HTR-8/SVneo (cell line): Measurements from ENCODE around the gene MRC2.

Experiments used
- DNase-seq: peaks from one replicate; pipeline ENCODE4 v3.0.0; 2011; ENCODE audit warnings: low spot score, mixed read lengths; ENCODE audit not compliant: insufficient read length
- FAIRE-seq: peaks from 2 replicates; lab custom pipeline; 2011; peaks lifted over from hg19 to GRCh38; lab: Jason Lieb, UNC

The MRC2 gene

DNA sequence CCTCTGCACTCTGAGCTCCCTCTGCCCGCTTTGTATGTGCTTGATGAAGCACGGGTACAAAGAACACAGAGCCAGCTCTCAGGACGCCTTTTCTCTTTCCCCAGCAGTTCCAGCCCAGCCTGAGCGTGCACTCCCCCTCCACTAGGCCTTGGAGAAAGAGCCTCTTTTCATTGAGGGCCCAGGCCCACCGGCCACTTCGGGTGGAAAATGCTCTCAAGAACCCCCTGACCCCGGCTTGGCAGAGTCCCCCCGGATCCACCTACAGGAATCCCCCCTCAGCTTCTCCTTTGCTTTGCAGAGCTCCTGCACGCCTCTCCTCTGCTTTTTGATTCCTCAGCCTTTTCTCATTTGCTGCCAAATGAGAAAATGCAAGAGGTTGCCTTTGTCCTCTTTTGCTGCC is 30.2 kb downstream of the MRC2 start:
- FAIRE-seq (no peak), DNase-seq (no peak)

DNA sequence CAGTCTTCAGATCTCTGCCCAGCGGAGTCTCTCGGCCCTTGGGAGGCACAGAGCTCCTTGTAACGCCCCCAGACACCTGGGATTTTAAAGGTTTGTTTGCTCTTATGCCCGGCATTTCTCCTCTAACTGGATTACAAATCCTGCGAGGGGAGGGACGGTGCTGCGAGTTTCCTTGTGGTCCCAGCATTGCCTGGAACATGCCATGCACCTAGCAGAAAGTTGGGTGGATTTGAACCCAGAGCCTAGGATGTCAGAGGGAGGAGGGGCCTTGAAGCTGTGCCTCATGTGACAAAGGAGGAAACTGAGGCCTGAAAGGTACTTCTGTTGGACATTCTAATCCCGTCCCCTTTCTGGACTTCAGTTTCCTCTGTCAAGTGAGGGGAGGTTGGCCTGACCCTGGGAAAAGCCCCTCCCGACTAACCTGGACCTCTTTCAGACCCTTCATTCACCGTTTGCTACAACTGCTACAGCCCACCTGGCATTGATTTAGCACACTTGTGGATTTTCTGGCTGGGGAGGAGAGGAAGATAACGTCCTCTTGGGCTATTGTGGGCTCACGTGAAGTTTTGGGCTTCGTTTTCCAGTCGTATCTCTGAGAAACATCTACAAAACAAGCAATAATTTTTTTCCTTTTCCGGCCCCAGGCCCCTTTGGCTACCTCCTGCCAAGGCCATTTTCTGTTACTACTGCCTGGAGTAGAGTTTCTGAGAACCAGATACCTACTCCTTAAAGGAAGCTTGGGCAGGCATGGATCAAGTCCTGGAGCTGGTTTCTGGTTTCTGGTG is 30.9 kb downstream of the MRC2 start:
- FAIRE-seq (no peak), DNase-seq (no peak)

DNA sequence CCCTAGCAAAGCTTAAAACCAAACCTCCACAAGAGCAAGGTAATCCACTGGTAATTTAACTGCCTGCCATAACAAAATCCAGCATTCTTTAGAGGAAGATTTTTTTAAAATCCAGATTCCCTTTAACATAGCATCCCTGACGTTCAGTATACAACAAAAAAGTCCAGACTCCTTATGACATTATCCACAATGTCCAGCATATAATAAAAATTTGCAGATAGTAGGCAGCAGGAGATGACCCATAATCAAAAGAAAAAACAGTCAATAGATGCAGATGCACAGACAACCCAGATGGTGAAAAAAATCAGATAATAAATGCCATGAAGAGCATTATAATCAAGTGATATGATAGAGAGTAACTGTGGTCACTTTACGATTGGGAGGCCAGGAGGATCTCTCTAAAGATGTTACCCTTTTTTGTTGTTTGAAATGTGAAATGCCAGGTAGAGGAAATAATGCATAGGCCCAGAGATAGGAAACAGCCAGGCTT is 33.2 kb downstream of the MRC2 start:
- FAIRE-seq (no peak), DNase-seq (no peak)

DNA sequence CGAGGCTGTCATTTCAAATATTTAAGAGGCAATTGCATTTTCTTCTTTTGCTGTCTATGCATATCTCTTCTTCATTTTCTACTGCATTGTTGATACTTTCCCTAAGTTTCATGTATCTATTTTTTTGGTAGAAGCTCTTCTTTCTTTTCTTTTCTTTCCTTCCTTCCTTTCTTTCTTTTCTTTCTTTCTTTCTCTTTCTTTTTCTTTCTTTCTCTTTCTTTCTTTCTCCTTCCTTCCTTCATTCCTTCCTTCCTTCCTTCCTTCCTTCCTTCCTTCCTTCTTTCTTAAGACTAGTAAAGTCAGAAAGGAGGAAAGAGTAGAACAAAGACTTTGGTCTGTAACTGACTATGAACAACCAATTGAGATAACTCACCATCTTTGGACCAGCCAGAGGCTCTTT is 33.9 kb downstream of the MRC2 start:
- FAIRE-seq (no peak), DNase-seq (no peak)

DNA sequence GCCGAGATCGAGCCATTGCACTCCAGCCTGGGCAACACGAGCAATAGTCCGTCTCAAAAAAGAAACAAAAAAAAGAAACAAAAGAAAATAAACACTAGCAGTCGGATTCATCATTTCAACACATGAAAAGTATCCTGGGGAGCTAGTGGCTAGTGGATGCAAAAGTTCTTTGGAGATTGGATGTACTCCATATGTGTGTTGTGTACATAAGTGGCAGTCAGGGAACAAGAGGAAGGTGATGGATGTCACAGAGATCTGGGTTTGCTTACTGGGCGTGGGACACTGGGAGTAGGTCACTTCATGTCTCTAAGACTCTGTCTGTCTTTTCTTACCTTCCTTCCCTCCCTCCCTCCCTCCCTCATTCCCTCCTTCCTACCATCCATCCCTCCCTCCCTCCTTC is 35.4 kb downstream of the MRC2 start:
- no peak for DNase-seq
- no peak for FAIRE-seq

DNA sequence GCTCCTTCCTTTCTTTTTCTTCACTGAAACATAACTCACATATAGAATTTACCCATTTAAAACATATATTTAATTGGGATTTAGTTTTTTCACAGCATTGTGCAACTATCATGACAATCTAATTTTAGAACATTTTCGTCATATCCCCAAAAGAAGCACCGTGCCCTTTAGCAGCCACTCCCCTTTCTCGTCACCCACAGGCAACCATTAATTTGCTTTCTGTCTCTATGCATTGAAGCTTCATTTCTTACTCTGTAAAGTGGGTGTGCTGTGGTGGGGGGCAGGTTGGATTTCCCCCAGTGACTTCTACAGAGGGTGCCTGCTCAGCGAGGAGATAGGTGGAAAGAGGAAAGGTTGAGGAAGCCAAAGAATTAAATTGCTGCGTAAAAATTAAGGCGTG is 35.8 kb downstream of the MRC2 start:
- no peak for DNase-seq
- FAIRE-seq: peak; percentile 54

DNA sequence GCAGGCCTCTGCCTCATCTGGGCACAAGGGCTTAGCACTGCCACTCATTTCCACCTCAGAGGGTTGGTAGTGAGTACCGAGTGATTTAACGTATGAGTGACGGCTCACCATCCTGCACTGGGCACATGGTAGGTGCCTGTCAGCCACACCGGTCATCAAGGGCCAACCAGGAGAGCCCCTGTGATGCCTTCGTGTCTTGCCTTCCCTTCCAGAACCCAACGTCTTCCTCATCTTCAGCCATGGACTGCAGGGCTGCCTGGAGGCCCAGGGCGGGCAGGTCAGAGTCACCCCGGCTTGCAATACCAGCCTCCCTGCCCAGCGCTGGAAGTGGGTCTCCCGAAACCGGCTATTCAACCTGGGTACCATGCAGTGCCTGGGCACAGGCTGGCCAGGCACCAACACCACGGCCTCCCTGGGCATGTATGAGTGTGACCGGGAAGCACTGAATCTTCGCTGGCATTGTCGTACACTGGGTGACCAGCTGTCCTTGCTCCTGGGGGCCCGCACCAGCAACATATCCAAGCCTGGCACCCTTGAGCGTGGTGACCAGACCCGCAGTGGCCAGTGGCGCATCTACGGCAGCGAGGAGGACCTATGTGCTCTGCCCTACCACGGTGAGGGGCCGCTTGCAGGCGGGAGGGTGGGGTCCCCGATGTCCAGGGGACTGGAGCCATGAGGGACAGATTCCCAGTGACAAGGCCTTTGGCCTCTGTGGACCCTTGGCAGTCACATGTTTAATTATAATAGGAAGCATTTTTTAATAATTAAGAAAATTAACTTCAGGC is 37.1 kb downstream of the MRC2 start:
- no peak for DNase-seq
- peak; percentile 85 for FAIRE-seq

DNA sequence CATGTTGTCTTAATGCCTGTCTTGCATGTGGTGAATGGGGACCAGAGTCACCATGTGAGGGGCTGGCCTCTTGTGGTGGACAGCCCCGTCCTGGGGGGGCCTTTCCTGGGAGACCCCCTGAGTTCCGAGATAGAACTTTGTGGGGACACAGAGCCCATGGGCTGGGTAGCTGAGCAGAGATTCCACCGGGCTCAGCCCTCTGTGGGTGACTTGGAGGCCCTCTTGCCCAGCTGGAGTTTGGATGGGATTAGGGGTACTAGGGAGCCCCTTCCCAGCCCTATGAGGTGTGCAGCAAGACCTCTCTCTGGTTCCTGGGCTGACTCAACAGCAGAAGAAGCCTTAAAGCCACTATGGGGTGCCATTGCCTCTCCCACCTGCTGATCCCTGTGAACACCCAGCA is 38.1 kb downstream of the MRC2 start:
- FAIRE-seq: no peak

DNA sequence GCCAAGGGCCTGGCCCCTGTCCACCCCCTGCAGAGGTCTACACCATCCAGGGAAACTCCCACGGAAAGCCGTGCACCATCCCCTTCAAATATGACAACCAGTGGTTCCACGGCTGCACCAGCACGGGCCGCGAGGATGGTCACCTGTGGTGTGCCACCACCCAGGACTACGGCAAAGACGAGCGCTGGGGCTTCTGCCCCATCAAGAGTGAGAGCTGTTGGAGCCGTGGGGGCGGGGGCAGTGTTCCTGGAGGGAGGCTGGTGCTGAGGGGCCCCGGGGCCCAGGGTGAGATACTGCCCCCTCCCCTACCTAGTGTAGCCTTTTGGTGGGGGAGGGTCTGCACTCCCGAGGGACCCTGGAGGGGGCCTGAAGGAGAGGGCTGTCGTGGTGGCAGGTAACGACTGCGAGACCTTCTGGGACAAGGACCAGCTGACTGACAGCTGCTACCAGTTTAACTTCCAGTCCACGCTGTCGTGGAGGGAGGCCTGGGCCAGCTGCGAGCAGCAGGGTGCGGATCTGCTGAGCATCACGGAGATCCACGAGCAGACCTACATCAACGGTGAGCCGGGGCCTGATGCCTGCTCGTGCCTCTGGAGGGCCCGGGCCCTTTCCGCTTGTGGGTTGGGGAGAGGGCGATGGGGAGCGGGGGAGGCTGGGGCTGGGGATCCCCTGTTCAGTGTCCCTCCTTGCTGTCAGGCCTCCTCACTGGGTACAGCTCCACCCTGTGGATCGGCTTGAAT is 38.8 kb downstream of the MRC2 start:
- no peak for DNase-seq
- FAIRE-seq: peak; percentile 52

More for the DNA sequence above, 38.1 kb downstream of the MRC2 start:
- DNase-seq: no peak

DNA sequence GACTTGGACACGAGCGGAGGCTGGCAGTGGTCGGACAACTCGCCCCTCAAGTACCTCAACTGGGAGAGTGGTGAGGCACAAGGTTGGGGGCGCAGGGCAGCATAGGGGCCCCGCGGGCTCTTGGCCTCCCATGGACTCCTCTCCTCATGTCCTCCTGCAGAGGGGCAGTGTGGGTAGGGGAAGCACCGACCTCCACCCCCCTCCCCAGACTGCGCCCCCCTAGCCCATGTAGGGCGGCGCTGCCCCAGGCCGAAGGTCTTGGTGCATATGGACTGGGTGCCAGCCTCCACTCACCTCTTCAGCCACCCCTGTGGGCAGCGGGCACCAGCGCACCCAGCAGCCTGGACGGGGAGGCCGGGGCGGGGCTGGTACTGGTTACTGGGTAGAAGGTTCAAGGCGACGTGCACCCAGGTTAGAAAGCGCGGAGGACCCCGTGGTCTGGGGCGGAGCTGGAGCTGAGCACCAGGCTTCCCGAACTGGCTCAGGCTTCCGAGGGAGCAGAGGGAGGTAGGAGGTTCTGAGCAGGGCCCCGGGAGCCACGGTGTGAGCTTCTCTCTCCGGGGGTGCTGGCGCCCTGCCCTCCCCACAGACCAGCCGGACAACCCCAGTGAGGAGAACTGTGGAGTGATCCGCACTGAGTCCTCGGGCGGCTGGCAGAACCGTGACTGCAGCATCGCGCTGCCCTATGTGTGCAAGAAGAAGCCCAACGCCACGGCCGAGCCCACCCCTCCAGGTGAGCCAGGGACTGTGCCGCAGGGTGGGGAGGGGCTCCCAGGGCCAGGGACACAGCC is 39.5 kb downstream of the MRC2 start:
- DNase-seq (no peak), FAIRE-seq (no peak)

DNA sequence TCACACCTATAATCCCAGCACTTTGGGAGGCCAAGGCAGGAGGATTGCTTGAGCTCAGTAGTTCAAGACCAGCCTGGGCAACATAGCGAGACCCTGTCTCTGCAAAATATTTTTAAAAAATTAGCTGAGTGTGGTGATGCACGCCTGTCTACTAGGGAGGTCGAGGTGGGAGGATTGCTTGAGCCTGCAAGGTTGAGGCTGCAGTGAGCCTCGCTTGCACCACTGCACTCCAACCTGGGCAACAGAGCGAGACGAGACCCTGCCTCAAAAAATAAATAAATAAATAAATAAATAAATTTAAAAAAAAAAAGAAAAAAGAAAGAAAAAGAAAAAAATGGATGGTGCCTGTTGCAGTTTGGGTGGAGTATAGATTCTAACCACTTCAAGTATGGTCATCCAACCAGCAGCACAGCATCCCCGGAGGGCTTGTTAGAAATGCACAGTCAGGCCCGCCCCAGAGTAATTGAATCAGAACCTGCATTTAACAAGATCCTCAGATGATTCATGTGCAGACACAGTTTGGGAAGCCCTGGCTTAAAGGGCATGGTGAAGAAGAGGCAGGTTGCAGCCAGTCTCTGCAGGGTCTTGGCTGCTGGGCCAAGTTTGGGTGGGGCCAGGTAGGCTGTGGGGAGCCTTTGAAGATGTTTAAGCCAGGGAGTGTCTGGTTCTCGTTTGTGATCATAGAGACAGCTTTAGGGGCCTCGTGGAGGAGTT is 40.8 kb downstream of the MRC2 start:
- FAIRE-seq (no peak), DNase-seq (no peak)

DNA sequence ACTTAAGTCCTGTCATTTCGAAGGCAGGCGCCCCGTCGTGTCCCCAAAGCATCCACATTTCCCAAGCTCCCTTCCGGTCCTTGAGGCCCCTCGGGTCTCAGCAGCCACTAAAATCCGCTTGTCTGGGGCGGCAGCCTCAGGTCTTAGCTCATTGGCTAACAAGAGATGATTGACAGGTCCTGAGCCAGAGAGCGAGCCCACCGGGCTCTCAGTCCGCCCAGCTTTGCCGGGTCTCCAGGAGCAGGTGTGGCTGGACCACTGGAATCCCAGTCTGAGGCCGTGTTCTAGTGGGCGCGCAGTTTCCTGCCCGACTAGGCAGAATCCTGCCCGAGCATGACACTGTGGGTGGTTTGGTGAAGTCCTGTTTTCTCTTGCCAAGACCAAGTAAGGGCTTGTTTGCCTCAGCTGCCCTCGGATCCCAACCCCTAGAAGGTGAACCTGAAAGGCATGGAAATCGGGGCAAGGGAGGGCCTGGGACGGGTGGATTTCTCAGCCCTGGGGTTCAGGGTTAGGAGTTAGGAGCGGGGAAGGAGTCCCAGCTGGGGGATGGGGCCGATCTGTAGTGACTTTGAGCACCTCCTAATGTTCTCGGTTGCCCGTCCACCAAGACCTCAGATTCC is 42.8 kb downstream of the MRC2 start:
- FAIRE-seq (no peak), DNase-seq (no peak)

DNA sequence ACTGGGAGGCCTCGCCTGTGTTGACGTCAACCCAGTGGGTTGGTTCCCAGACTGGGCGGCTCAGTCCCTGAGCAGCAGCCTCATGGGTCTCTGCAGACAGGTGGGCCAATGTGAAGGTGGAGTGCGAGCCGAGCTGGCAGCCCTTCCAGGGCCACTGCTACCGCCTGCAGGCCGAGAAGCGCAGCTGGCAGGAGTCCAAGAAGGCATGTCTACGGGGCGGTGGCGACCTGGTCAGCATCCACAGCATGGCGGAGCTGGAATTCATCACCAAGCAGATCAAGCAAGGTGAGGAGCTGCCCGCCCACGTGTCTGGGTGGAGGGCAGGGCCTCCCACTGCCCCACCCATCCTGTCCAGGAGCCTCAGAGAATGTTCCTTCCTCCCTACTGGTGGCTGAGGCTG is 44.1 kb downstream of the MRC2 start:
- DNase-seq (no peak), FAIRE-seq (peak; percentile 72)

DNA sequence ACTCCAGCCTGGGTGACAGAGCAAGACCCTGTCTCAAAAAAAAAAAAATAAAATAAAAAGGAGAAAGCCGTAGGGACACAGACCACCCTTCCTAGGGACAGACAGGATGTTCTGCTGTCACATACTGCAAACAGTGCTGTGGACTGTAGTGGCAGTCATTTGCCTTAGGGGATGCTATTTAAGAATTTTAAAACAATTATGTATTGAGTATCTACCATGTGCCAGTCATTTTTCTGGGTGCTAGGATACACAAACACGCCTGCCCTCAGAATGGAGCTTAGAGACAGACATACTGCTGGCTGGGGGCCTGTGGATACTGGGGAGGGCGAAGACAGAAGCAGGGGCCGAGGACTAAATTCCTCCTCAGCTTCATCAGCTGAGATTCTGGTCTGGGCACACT is 45.5 kb downstream of the MRC2 start:
- no peak for FAIRE-seq

DNA sequence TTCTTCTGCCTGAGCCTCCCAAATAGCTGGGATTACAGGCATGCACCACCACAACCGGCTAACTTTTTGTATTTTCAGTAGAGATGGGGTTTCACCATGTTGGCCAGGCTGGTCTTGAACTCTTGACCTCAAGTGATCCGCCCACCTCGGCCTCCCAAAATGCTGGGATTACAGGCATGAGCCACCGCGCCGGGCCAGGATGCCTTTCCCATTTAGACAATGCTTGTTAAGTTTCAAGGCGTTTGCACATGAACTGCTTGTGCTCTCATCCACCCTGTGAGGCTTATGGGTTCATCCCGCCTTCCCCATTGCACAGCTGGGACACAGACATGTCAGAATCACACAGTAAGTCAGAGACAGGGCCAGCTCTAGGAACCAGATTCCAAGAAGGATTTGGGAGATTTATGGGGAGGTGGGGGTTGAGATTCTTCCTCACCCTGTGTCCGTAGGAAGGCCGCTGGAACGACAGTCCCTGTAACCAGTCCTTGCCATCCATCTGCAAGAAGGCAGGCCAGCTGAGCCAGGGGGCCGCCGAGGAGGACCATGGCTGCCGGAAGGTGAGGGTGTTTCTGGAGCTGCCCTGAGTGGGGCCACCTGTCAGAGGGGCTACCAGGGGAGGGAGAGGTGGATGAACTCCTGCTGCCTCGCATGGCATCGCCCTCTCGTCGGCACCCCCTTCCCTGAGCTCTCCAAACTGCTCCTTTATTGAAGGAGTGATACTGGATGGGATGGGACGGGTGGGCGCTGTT is 46.3 kb downstream of the MRC2 start:
- FAIRE-seq (no peak), DNase-seq (no peak)

More for the DNA sequence above, 45.5 kb downstream of the MRC2 start:
- no peak for DNase-seq

DNA sequence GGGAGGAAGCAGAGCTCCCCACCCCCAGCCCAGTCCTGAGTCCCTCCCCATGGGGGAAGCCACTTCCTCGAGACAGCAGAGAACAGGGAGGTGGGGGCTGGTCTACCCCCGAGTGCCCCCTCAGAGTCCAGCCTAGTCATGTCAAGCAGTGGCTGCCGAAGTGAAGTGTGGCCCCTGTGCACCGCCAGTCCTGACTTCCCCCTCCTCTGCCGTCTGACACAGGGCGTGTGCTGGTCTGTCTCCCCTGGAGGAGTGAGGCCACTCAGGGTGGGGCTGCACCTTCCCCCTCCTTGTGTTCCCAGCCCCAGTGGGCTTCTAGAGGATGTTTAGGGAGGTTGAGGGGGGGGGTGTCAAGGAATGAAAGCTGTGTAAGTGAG is 46.9 kb downstream of the MRC2 start:
- no peak for DNase-seq
- no peak for FAIRE-seq

DNA sequence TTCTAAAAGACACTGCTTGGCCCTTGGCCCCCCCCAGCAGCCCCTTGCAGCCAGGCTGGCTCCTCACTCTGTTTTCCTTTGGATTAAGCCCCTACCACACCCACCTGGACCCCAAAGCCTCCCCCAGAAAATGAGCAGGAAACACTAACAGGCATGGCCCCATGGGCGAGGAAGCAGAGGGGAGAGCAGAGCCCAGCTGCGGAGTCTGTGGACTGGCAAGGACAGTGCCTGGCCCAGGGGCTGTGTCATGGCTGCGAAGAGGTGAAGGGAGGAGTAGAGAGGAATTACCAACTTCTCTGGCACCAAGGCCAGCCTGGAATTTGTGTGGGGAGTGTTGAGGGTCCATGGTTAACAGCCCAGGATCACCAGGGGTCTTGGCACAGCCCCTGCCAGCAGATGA is 47.4 kb downstream of the MRC2 start:
- no peak for FAIRE-seq
- DNase-seq: no peak

DNA sequence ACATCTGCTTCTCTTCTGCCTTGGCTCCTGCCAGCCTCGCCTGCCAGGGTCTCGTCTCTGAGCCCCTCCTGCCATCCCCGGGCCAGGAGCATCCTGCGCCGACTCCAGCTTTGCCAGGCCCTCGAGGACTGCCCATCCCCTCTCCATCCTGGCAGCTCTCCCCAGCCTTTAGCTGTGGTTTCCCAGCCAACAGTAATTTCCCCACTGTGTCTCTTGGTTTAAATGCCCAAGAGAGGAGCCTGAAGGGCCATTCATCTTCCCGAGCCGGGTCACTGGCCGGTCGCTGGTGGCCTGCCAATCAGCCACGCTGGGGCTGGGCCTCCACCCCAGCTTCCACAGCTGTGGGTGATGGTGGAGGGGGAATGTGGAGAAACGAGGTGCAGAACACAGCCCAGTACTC is 47.8 kb downstream of the MRC2 start:
- DNase-seq (no peak), FAIRE-seq (no peak)
